ENCODE results near the gene KIAA0232.

Gene KIAA0232

GRCh38 chr4:6893449-6894085 lies 111.0 kb downstream of the KIAA0232 start:
- no peaks in the 10 kb centered on the region for H4K20me1 ChIP-seq (ENCODE audit: insufficient read depth, low read length)
- H2AFZ ChIP-seq (ENCODE audit: low read depth, low read length), result no peak overlapping the region
- H3K27ac ChIP-seq (ENCODE audit: low read length), result no peak overlapping the region
- H3K36me3 ChIP-seq (ENCODE audit: insufficient read depth, low read length), result no peaks in the 10 kb centered on the region
- no peak for DNase-seq
- H3K9me3 ChIP-seq (ENCODE audit: insufficient read depth, low read length, severe bottlenecking), result peaks cover 9% of the 10 kb centered on the region
- H3K4me2 ChIP-seq (ENCODE audit: insufficient read depth, low read length), result no peak overlapping the region
- ATAC-seq (ENCODE audit: insufficient read depth, low read depth), result no peak
- no peaks in the 10 kb centered on the region for H3K4me1 ChIP-seq (ENCODE audit: insufficient read depth, low read length)
- no peaks in the 10 kb centered on the region for H3K79me2 ChIP-seq (ENCODE audit: insufficient read depth, low read length)
- no peak overlapping the region for H3K9ac ChIP-seq (ENCODE audit: low read depth, low read length)
- H3K27me3 ChIP-seq (ENCODE audit: insufficient read depth, low read length, poor library complexity), result no peaks in the 10 kb centered on the region
- H3K4me3 ChIP-seq (ENCODE audit: low read depth in 1 of 2, low read length in 2 of 2), result no peak overlapping the region
- TF ChIP-seq CTCF (IDR thresholded peaks at IDR 0.05; ENCODE audit: borderline replicate concordance, extremely low read depth, low read length, poor library complexity, severe bottlenecking) (no peak), EZH2 (IDR thresholded peaks at IDR 0.05; ENCODE audit: borderline replicate concordance, low read depth, low read length, severe bottlenecking) (no peak)

GRCh38 chr4:6894086-6894478 lies 111.6 kb downstream of the KIAA0232 start:
- Histone ChIP-seq H3K4me3 (ENCODE audit: low read depth in 1 of 2, low read length in 2 of 2) (no peak overlapping the region), H4K20me1 (ENCODE audit: insufficient read depth, low read length) (no peaks in the 10 kb centered on the region), H3K27ac (ENCODE audit: low read length) (no peak overlapping the region), H3K4me1 (ENCODE audit: insufficient read depth, low read length) (no peaks in the 10 kb centered on the region), H3K4me2 (ENCODE audit: insufficient read depth, low read length) (no peak overlapping the region), H3K27me3 (ENCODE audit: insufficient read depth, low read length, poor library complexity) (no peaks in the 10 kb centered on the region), H2AFZ (ENCODE audit: low read depth, low read length) (no peak overlapping the region), H3K9me3 (ENCODE audit: insufficient read depth, low read length, severe bottlenecking) (peaks cover 9% of the 10 kb centered on the region), H3K9ac (ENCODE audit: low read depth, low read length) (no peak overlapping the region), H3K36me3 (ENCODE audit: insufficient read depth, low read length) (no peaks in the 10 kb centered on the region), H3K79me2 (ENCODE audit: insufficient read depth, low read length) (no peaks in the 10 kb centered on the region)
- TF ChIP-seq EZH2 (IDR thresholded peaks at IDR 0.05; ENCODE audit: borderline replicate concordance, low read depth, low read length, severe bottlenecking), result no peak
- no peak for TF ChIP-seq CTCF (IDR thresholded peaks at IDR 0.05; ENCODE audit: borderline replicate concordance, extremely low read depth, low read length, poor library complexity, severe bottlenecking)
- DNase-seq, result no peak
- ATAC-seq (ENCODE audit: insufficient read depth, low read depth), result no peak

- no peaks in the 10 kb centered on the region for H3K27me3 ChIP-seq (ENCODE audit: insufficient read depth, low read length, poor library complexity)
- H3K4me1 ChIP-seq (ENCODE audit: insufficient read depth, low read length), result no peaks in the 10 kb centered on the region
- no peak overlapping the region for H3K9ac ChIP-seq (ENCODE audit: low read depth, low read length)
- H2AFZ ChIP-seq (ENCODE audit: low read depth, low read length), result no peak overlapping the region
- H3K9me3 ChIP-seq (ENCODE audit: insufficient read depth, low read length, severe bottlenecking), result peaks cover 5% of the 10 kb centered on the region
- DNase-seq, result no peak
- no peaks in the 10 kb centered on the region for H4K20me1 ChIP-seq (ENCODE audit: insufficient read depth, low read length)
- no peak for ATAC-seq (ENCODE audit: insufficient read depth, low read depth)
- H3K27ac ChIP-seq (ENCODE audit: low read length), result no peak overlapping the region
- H3K4me3 ChIP-seq (ENCODE audit: low read depth in 1 of 2, low read length in 2 of 2), result no peak overlapping the region
- no peaks in the 10 kb centered on the region for H3K79me2 ChIP-seq (ENCODE audit: insufficient read depth, low read length)
- TF ChIP-seq EZH2 (IDR thresholded peaks at IDR 0.05; ENCODE audit: borderline replicate concordance, low read depth, low read length, severe bottlenecking) (no peak), CTCF (IDR thresholded peaks at IDR 0.05; ENCODE audit: borderline replicate concordance, extremely low read depth, low read length, poor library complexity, severe bottlenecking) (no peak)
- no peak overlapping the region for H3K4me2 ChIP-seq (ENCODE audit: insufficient read depth, low read length)
- no peaks in the 10 kb centered on the region for H3K36me3 ChIP-seq (ENCODE audit: insufficient read depth, low read length)
These were observed 112.3 kb downstream of the KIAA0232 start for GRCh38 chr4:6894528-6895498.
